Measurements from ENCODE around the gene FAM236A.
"Not testable (repeated sequence)": the region's sequence is repeated elsewhere in the genome, so short reads cannot be mapped to it uniquely, and the experiment has no call there.

The FAM236A gene

DNA sequence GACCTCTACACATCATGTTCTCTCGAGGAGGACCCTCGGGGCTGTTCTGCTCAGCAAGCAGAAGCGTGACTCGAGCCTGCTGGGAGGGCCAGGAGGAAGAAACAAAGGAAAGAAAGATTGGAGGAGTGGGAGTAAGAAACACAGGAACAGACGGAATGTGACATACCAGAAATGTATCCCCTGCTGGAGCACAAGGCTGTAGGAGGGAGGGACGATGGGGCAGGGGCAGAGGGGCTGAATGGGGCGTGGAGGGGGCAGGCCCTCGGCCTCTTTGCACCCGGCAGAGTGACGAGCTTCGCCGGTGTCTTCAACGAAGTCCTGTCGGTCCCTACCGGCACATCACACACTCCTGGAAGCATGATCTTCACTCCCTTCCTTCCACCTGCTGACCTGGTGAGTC is at the start of gene FAM236A:
Gene FAM236A (plus strand): TSS at position 301 of the 400 bp plus-strand sequence. CDS start 57 bp downstream, at position 358.
- H3K4me3 ChIP-seq (ENCODE audit: low read depth, low read length); in situ Hi-C loops (cut with HindIII; ENCODE audit: low sequenced_read_pairs); DNase-seq (ENCODE audit: low read depth): not testable (repeated sequence)

- H3K4me3 ChIP-seq (ENCODE audit: low read depth, low read length); in situ Hi-C loops (cut with HindIII; ENCODE audit: low sequenced_read_pairs); DNase-seq (ENCODE audit: low read depth): not testable (repeated sequence)
These were observed 48.3 kb upstream of the FAM236A start for GRCh38 chrX:72889740-72890139.

DNA sequence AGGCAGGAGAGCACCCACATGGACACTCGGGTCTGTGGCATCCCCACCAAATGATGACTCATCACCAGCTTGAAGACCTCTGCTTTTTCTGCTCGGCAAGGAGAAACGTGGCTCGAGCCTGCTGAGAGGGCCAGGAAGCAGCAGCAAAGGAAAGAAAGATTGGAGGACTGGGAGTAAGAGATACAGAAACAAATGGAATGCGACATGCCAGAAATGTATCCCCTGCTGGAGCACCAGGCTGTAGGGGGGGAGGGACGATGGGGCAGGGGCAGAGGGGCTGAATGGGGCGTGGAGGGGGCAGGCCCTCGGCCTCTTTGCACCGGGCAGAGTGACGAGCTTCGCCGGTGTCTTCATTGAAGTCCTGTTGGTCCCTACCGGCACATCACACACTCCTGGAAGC is 25.7 kb upstream of the FAM236A start, which contains the start of gene FAM236C:
Gene FAM236C (plus strand): TSS at position 301 of the 400 bp plus-strand sequence. CDS start 100 bp downstream, outside the sequence.
- in situ Hi-C loops (cut with HindIII; ENCODE audit: low sequenced_read_pairs); DNase-seq (ENCODE audit: low read depth): not testable (repeated sequence)

GRCh38 chrX:72916096-72916495 is 21.9 kb upstream of the FAM236A start:
- DNase-seq (ENCODE audit: low read depth); in situ Hi-C loops (cut with HindIII; ENCODE audit: low sequenced_read_pairs): not testable (repeated sequence)

More for the DNA sequence above, 25.7 kb upstream of the FAM236A start, which contains the start of gene FAM236C:
- H3K4me3 ChIP-seq (ENCODE audit: low read depth, low read length) = not testable (repeated sequence)

DNA sequence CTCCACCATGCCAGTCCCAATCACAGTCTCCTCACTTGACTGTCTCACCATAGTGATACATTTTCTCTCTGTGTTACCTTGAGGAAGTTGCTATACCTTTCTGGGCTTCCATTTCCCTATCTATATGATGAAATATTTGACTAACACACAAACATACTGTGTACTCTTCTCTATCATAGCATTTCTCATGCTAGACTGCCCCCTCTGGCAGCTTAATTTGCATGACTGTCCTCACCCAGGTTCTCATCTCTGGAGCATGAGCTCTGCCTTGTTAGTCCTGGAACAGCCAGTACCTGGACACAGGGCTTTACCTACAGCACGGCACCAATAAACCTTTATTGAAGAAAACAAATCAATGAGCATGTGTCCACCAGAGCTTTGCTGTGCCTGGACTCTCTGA is 5.7 kb upstream of the FAM236A start:
- in situ Hi-C loops (cut with HindIII; ENCODE audit: low sequenced_read_pairs); H3K4me3 ChIP-seq (ENCODE audit: low read depth, low read length); DNase-seq (ENCODE audit: low read depth): not testable (repeated sequence)

More at GRCh38 chrX:72916096-72916495, 21.9 kb upstream of the FAM236A start:
- not testable (repeated sequence) for H3K4me3 ChIP-seq (ENCODE audit: low read depth, low read length)

- DNase-seq (ENCODE audit: low read depth); in situ Hi-C loops (cut with HindIII; ENCODE audit: low sequenced_read_pairs): not testable (repeated sequence)
These were observed 1.6 kb upstream of the FAM236A start for GRCh38 chrX:72936455-72936854.

DNA sequence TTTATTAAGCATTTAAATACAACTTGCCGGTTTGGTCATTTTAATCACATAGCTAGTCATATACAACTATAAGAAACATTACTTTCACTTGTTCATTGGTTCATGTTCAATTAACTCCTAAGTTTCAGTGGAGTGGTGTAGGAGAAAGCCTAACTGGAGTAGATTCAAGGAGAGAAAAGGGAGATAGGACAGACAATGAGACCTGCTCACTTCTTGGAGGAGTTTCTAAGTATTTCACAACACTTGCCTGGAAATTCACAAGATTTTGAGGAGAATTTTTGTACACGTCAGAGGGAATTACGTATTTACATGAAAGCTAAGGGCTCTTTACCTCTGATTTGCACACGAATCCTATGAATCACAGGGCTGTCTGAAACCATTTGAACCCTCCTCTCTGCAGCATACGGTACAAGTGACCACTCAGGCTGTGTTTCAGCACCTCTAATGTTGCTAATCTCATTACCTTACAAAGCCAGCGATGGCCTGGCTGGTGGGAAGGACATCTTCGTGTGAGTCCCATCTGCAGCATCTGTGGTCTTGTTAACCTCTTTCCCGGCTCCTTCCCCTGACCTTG is 1.0 kb upstream of the FAM236A start:
- H3K4me3 ChIP-seq (ENCODE audit: low read depth, low read length); in situ Hi-C loops (cut with HindIII; ENCODE audit: low sequenced_read_pairs); DNase-seq (ENCODE audit: low read depth): not testable (repeated sequence)

More at GRCh38 chrX:72936455-72936854, 1.6 kb upstream of the FAM236A start:
- not testable (repeated sequence) for H3K4me3 ChIP-seq (ENCODE audit: low read depth, low read length)

- in situ Hi-C loops (cut with HindIII; ENCODE audit: low sequenced_read_pairs); H3K4me3 ChIP-seq (ENCODE audit: low read depth, low read length); DNase-seq (ENCODE audit: low read depth): not testable (repeated sequence)
These were observed 4.3 kb downstream of the FAM236A start for GRCh38 chrX:72942272-72942671.

DNA sequence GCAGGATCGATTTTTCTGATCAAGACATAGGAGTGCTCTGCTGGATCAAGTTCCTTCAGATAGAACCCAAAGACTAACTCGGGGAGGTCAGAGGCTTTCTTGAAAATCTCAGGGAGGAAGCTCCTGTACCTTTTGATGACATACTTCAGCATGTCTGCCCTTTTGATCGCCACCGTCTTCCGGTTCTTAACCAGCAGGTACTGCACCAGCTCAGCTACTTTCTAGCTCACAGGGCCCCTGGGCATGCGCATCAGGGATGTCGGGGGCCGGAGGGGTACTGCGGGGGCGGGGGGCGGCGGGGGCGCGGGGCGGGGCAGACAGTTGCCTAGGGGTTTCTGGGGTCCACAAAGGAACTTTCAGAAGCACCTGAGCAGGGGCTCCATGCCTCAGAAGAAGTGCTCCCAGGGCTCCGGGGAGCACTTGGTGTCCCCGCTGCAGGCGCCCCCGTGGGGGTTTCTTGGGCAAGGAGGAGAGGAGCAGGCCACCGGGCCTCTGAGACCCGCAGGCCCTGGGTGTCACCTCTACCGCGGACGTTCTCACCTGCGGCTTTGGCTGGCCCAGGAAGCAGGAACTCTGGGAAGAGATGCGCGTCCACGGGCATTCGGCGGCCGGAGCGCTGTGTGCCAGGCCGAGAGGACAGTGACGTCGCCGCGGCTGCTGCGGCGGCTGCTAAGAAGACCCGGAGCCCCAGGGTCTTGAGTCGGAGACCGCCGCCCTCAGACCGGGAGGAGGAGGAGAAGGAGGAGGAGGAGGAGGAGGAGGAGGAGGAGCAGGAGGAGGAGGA is 5.2 kb downstream of the FAM236A start:
- in situ Hi-C loops (cut with HindIII; ENCODE audit: low sequenced_read_pairs) = not testable (repeated sequence)

DNA sequence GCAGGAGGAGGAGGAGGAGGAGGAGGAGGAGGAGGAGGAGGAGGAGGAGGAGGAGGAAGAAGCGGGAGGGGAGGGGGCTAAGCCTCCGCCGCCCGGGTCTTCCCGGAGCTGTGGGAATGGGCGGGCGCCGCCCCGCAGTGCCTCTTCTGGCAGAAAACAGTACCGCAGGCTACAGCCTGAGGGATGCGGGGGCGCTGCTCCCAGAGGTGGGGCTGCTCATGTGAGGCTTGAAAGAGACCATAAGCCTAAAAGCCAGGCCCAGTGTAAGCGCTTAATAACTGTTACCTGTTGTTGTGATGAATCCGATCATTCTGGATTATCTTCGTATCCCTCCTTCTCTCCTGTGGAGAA is 5.8 kb downstream of the FAM236A start, which contains the start of gene DMRTC1:
Gene DMRTC1 (minus strand): TSS at position 19 of the 351 bp plus-strand sequence. CDS start 68,143 bp downstream, outside the sequence.
- in situ Hi-C loops (cut with HindIII; ENCODE audit: low sequenced_read_pairs) = not testable (repeated sequence)

More for the DNA sequence above, 5.2 kb downstream of the FAM236A start:
- not testable (repeated sequence) for H3K4me3 ChIP-seq (ENCODE audit: low read depth, low read length); DNase-seq (ENCODE audit: low read depth)

DNA sequence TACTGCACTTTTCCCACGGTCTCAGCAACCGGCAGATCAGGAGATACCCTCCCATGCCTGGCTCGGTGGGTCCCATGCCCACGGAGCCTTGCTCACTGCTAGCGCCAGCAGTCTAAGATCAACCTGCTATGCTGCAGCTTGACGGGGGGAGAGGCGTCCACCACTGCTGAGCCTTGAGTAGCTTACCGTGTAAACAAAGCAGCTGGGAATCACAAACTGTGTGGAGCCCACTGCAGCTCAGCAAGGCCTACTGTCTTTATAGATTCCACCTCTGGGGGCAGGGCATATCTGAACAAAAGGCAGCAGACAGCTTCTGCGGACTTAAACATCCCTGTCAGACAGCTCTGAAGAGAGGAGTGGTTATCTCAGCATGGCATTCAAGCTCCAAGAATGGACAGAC is 22.0 kb downstream of the FAM236A start:
- H3K4me3 ChIP-seq (ENCODE audit: low read depth, low read length); in situ Hi-C loops (cut with HindIII; ENCODE audit: low sequenced_read_pairs); DNase-seq (ENCODE audit: low read depth): not testable (repeated sequence)

More for the DNA sequence above, 5.8 kb downstream of the FAM236A start, which contains the start of gene DMRTC1:
- DNase-seq (ENCODE audit: low read depth); H3K4me3 ChIP-seq (ENCODE audit: low read depth, low read length): not testable (repeated sequence)

GRCh38 chrX:72971859-72972258 is 33.9 kb downstream of the FAM236A start:
- H3K4me3 ChIP-seq (ENCODE audit: low read depth, low read length); DNase-seq (ENCODE audit: low read depth); in situ Hi-C loops (cut with HindIII; ENCODE audit: low sequenced_read_pairs): not testable (repeated sequence)

DNA sequence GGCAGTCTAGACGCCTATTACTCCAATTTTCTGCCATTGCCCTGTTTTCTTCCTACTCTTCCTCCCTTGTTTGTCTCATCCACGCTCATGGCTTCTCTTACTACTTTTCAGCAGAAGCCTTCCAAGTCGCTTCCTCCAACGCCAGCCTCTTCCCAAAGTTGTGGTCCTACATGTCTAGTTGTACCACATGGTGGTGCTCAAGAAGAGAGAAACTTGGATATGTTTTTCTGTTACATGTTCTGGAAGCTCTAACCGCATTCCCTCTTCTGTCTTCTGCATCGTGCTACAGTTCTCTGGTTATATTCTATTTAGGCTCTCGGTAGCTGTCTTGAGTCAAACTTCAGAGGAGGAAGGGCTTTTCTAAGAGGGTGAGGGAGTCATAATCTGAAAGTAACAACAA is 36.9 kb downstream of the FAM236A start:
- in situ Hi-C loops (cut with HindIII; ENCODE audit: low sequenced_read_pairs); DNase-seq (ENCODE audit: low read depth); H3K4me3 ChIP-seq (ENCODE audit: low read depth, low read length): not testable (repeated sequence)

DNA sequence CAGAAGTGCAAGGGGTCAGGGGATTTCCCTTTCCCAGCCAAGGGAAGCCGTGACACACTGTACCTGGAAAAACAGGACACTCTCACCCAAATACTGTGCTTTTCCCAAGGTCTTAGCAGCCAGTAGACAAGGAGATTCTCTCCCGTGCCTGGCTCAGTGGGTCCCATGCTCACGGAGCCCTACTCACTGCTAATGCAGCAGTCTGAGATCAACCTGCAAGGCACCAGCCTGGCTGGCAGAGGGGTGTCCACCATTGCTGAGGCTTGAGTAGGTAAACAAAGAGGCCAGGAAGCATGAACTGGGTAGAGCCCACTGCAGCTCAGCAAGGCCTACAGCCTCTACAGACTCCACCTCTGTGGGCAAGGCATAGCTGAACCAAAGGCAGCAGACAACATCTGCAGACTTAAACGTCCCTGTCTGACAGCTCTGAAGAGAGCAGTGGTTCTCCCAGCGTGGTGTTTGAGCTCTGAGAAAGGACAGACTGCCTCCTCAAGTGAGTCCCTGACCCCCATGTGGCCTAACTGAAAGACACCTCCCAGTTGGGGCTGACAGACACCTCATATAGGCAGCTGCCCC is 43.0 kb downstream of the FAM236A start:
- in situ Hi-C loops (cut with HindIII; ENCODE audit: low sequenced_read_pairs); H3K4me3 ChIP-seq (ENCODE audit: low read depth, low read length); DNase-seq (ENCODE audit: low read depth): not testable (repeated sequence)
